ENCODE measurements around the gene B4GALT6. TPM values are rescaled to one million over a fixed set of nuclear protein-coding genes. Genes with fewer than 3 reads are reported as not detected.

B4GALT6 gene
- total and polyA plus RNA-seq, 2 of the 13 experiments (the other 11 are each of a cell fraction or from before 2014, with no cell fraction given) = 1.9 to 3.3 TPM

GRCh38 chr18:31591628-31592027, 92.8 kb downstream of the B4GALT6 start, which contains the start of gene TTR (continued):
- TF ChIP-seq, protein P1, sequence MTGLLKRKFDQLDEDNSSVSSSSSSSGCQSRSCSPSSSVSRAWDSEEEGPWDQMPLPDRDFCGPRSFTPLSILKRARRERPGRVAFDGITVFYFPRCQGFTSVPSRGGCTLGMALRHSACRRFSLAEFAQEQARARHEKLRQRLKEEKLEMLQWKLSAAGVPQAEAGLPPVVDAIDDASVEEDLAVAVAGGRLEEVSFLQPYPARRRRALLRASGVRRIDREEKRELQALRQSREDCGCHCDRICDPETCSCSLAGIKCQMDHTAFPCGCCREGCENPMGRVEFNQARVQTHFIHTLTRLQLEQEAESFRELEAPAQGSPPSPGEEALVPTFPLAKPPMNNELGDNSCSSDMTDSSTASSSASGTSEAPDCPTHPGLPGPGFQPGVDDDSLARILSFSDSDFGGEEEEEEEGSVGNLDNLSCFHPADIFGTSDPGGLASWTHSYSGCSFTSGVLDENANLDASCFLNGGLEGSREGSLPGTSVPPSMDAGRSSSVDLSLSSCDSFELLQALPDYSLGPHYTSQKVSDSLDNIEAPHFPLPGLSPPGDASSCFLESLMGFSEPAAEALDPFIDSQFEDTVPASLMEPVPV (CRISPR knock-in tag; IDR thresholded peaks at IDR 0.05) = no peak
- peak; percentile 97 for TF ChIP-seq SALL1 (CRISPR knock-in tag; IDR thresholded peaks at IDR 0.05)
- TF ChIP-seq ZNF878 (CRISPR knock-in tag; IDR thresholded peaks at IDR 0.05) = no peak
- no peak for TF ChIP-seq ZNF510 (CRISPR knock-in tag; IDR thresholded peaks at IDR 0.05; ENCODE audit: low read depth)
- no peak for TF ChIP-seq NFKB2 (CRISPR knock-in tag; IDR thresholded peaks at IDR 0.05; ENCODE audit: borderline replicate concordance)
- no peak for TF ChIP-seq ZNF816 (CRISPR knock-in tag; IDR thresholded peaks at IDR 0.05; ENCODE audit: borderline replicate concordance)
- TF ChIP-seq FIP1L1 (IDR thresholded peaks at IDR 0.05; ENCODE audit: borderline replicate concordance, insufficient read depth, low read depth, low read length) = no peak
- no peak for TF ChIP-seq ZNF121 (CRISPR knock-in tag; IDR thresholded peaks at IDR 0.05)
- peak; percentile 55; the same call in 1 of the 2 replicates for TF ChIP-seq MIER3 (CRISPR knock-in tag; IDR thresholded peaks at IDR 0.05; ENCODE audit: borderline replicate concordance)
- no peak for TF ChIP-seq NFE2L2 (IDR thresholded peaks at IDR 0.05; ENCODE audit: low read length)
- TF ChIP-seq EHMT2 (IDR thresholded peaks at IDR 0.05; ENCODE audit: borderline replicate concordance, low read depth, low read length) = no peak
- 0 out of 2 replicates have a peak, but pooled peaks have one; percentile 13 for TF ChIP-seq TBX3 (IDR thresholded peaks at IDR 0.05; ENCODE audit: borderline replicate concordance)
- TF ChIP-seq POLR2AphosphoS5 (IDR thresholded peaks at IDR 0.05; ENCODE audit: low read depth, low read length) = peak; percentile 97
- TF ChIP-seq ATF7 (IDR thresholded peaks at IDR 0.05) = no peak
- no peak for TF ChIP-seq ATF7 (CRISPR knock-in tag; IDR thresholded peaks at IDR 0.05)
- TF ChIP-seq TBL1XR1 (IDR thresholded peaks at IDR 0.05; ENCODE audit: borderline replicate concordance, low read length, partially characterized antibody) = no peak
- TF ChIP-seq ZNF670 (CRISPR knock-in tag; IDR thresholded peaks at IDR 0.05; ENCODE audit: borderline replicate concordance) = no peak; the same call in 1 of the 2 replicates
- TF ChIP-seq ARID2 (CRISPR knock-in tag; IDR thresholded peaks at IDR 0.05; ENCODE audit: borderline replicate concordance) = 0 out of 2 replicates have a peak, but pooled peaks have one; percentile 48
- no peak for TF ChIP-seq RNF219 (CRISPR knock-in tag; IDR thresholded peaks at IDR 0.05)
- TF ChIP-seq ZNF589 (CRISPR knock-in tag; conservative IDR thresholded peaks at IDR 0.05) = no peak
- TF ChIP-seq, protein P2, sequence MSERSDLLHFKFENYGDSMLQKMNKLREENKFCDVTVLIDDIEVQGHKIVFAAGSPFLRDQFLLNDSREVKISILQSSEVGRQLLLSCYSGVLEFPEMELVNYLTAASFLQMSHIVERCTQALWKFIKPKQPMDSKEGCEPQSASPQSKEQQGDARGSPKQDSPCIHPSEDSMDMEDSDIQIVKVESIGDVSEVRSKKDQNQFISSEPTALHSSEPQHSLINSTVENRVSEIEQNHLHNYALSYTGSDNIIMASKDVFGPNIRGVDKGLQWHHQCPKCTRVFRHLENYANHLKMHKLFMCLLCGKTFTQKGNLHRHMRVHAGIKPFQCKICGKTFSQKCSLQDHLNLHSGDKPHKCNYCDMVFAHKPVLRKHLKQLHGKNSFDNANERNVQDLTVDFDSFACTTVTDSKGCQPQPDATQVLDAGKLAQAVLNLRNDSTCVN (CRISPR knock-in tag; IDR thresholded peaks at IDR 0.05; ENCODE audit: borderline replicate concordance) = no peak
- TF ChIP-seq, protein P3, sequence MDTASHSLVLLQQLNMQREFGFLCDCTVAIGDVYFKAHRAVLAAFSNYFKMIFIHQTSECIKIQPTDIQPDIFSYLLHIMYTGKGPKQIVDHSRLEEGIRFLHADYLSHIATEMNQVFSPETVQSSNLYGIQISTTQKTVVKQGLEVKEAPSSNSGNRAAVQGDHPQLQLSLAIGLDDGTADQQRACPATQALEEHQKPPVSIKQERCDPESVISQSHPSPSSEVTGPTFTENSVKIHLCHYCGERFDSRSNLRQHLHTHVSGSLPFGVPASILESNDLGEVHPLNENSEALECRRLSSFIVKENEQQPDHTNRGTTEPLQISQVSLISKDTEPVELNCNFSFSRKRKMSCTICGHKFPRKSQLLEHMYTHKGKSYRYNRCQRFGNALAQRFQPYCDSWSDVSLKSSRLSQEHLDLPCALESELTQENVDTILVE (CRISPR knock-in tag; IDR thresholded peaks at IDR 0.05) = no peak; the same call in 1 of the 2 replicates
- TF ChIP-seq ZFY (CRISPR knock-in tag; IDR thresholded peaks at IDR 0.05) = 0 out of 2 replicates have a peak, but pooled peaks have one; percentile 30
- TF ChIP-seq KLF15 (CRISPR knock-in tag; IDR thresholded peaks at IDR 0.05; ENCODE audit: borderline replicate concordance) = no peak
- no peak for TF ChIP-seq NR2C2 (CRISPR knock-in tag; IDR thresholded peaks at IDR 0.05; ENCODE audit: borderline replicate concordance)

All from HepG2 (cell line).